Hepatocyte (in vitro differentiated cells): ENCODE data around the gene ABCA13.

Source experiments
- EZH2phosphoT487 ChIP-seq: fragments of 200-600 bp; sonication (generic); IDR thresholded peaks from one replicate; pipeline ENCODE4 v1.6.1; 2018; ENCODE audit warnings: antibody characterized with exemption, mild to moderate bottlenecking, low read depth, moderate library complexity; ENCODE audit not compliant: unreplicated experiment, severe bottlenecking
- TF ChIP-seq, protein P1 (sequence below): fragments of 200-600 bp; sonication (generic); IDR thresholded peaks from 2 replicates; pipeline ENCODE4 v1.5.1; 2016; ENCODE audit warnings: antibody characterized with exemption, mild to moderate bottlenecking; ENCODE audit not compliant: poor library complexity

DNA sequence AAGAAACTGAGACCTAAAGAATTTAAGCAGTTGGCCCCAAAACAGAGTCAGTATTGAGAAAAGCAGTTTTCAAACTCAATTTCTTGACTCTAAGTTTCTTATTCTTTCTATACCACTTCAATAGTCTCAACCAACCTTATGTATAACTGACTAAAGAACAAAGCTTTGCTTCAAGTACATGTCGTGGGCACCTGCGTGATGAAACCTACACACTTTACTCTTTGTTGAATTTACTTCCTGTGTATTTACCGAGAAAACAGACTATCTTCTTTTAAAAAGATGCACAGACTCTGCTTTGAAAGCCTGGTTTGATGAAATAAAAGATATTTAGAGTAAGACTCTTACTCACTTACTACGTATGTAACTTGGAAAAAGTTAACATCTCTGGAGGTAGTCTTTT lies 455.9 kb downstream of the ABCA13 start:
- TF ChIP-seq, protein P1, sequence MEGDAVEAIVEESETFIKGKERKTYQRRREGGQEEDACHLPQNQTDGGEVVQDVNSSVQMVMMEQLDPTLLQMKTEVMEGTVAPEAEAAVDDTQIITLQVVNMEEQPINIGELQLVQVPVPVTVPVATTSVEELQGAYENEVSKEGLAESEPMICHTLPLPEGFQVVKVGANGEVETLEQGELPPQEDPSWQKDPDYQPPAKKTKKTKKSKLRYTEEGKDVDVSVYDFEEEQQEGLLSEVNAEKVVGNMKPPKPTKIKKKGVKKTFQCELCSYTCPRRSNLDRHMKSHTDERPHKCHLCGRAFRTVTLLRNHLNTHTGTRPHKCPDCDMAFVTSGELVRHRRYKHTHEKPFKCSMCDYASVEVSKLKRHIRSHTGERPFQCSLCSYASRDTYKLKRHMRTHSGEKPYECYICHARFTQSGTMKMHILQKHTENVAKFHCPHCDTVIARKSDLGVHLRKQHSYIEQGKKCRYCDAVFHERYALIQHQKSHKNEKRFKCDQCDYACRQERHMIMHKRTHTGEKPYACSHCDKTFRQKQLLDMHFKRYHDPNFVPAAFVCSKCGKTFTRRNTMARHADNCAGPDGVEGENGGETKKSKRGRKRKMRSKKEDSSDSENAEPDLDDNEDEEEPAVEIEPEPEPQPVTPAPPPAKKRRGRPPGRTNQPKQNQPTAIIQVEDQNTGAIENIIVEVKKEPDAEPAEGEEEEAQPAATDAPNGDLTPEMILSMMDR = no peak
- TF ChIP-seq EZH2phosphoT487 = no peak
